KMS-11 (cell line): ENCODE data around the gene CAMK1.

Source experiments
- H2AFZ ChIP-seq: fragments of 200-600 bp; sonication (generic); 2 replicates; pipeline ENCODE4 v1.6.1; 2016; ENCODE audit warnings: antibody characterized with exemption, mixed run types, low read depth
- H3K27ac ChIP-seq: fragments of 200-600 bp; sonication (generic); 2 replicates; pipeline ENCODE4 v1.6.1; 2016; ENCODE audit warnings: mild to moderate bottlenecking, mixed run types
- H3K27me3 ChIP-seq: fragments of 200-600 bp; sonication (generic); 2 replicates; pipeline ENCODE4 v1.6.1; 2017; ENCODE audit warnings: mild to moderate bottlenecking, low read depth, mixed run types, moderate library complexity; ENCODE audit not compliant: insufficient read depth
- H3K36me3 ChIP-seq: fragments of 200-600 bp; sonication (generic); 2 replicates; pipeline ENCODE4 v1.6.1; 2017; ENCODE audit warnings: mild to moderate bottlenecking, mixed run types; ENCODE audit not compliant: insufficient read depth
- H3K4me1 ChIP-seq: fragments of 200-600 bp; sonication (generic); 2 replicates; pipeline ENCODE4 v1.6.1; 2016; ENCODE audit warnings: mild to moderate bottlenecking, low read depth, mixed run types; ENCODE audit not compliant: poor library complexity, severe bottlenecking
- H3K4me2 ChIP-seq: fragments of 200-600 bp; sonication (generic); 2 replicates; pipeline ENCODE4 v1.7.0; 2016; ENCODE audit warnings: mild to moderate bottlenecking, mixed run types
- H3K4me3 ChIP-seq: fragments of 200-600 bp; sonication (generic); IDR thresholded peaks from 2 replicates; pipeline ENCODE4 v1.6.1; 2017; ENCODE audit warnings: low read depth, low read length, mixed read lengths; ENCODE audit not compliant: insufficient read depth
- H3K79me2 ChIP-seq: fragments of 200-600 bp; sonication (generic); 2 replicates; pipeline ENCODE4 v1.6.1; 2016; ENCODE audit warnings: low read depth, mixed run types; ENCODE audit not compliant: insufficient read depth
- H3K9ac ChIP-seq: fragments of 200-600 bp; sonication (generic); 2 replicates; pipeline ENCODE4 v1.6.1; 2016; ENCODE audit warnings: mild to moderate bottlenecking, mixed run types
- H4K20me1 ChIP-seq: fragments of 200-600 bp; sonication (generic); 2 replicates; pipeline ENCODE4 v1.6.1; 2016; ENCODE audit warnings: mild to moderate bottlenecking, mixed run types; ENCODE audit not compliant: insufficient read depth
- CTCF ChIP-seq: fragments of 200-600 bp; sonication (generic); conservative IDR thresholded peaks from 2 replicates; pipeline ENCODE4 v1.6.1; 2017; ENCODE audit warnings: low read depth, mild to moderate bottlenecking, antibody characterized with exemption, low read length, moderate library complexity, mixed read lengths

The CAMK1 gene

GRCh38 chr3:9770276-9770812 is 597 bp upstream of the CAMK1 start:
- Histone ChIP-seq H2AFZ (peak overlapping the region; percentile 67), H3K79me2 (no peaks in the 10 kb centered on the region), H3K27me3 (no peaks in the 10 kb centered on the region), H3K4me2 (peak overlapping the region; percentile 34; the same call in 1 of the 2 replicates), H3K36me3 (no peaks in the 10 kb centered on the region), H3K27ac (no peak overlapping the region), H3K4me1 (no peaks in the 10 kb centered on the region), H3K4me3 (no peak overlapping the region), H3K9ac (peak overlapping the region; percentile 53), H4K20me1 (no peaks in the 10 kb centered on the region)
- no peak for TF ChIP-seq CTCF

- TF ChIP-seq CTCF, result no peak
- H2AFZ ChIP-seq, result no peak overlapping the region
Observed at GRCh38 chr3:9769012-9769411, 735 bp downstream of the CAMK1 start.

GRCh38 chr3:9768141-9768775 is 1.5 kb downstream of the CAMK1 start:
- Histone ChIP-seq H3K27me3 (no peaks in the 10 kb centered on the region), H3K4me3 (no peak overlapping the region), H4K20me1 (no peaks in the 10 kb centered on the region), H2AFZ (no peak overlapping the region), H3K36me3 (no peaks in the 10 kb centered on the region), H3K4me2 (no peak overlapping the region), H3K79me2 (no peaks in the 10 kb centered on the region), H3K4me1 (no peaks in the 10 kb centered on the region), H3K9ac (no peak overlapping the region), H3K27ac (no peak overlapping the region)
- TF ChIP-seq CTCF, result no peak

More at GRCh38 chr3:9769012-9769411, 735 bp downstream of the CAMK1 start:
- H3K79me2 ChIP-seq, result no peaks in the 10 kb centered on the region
- H3K4me3 ChIP-seq, result no peak overlapping the region
- no peaks in the 10 kb centered on the region for H3K27me3 ChIP-seq
- H3K4me1 ChIP-seq, result no peaks in the 10 kb centered on the region
- peak overlapping the region; percentile 34; the same call in 1 of the 2 replicates for H3K4me2 ChIP-seq
- H3K9ac ChIP-seq, result no peak overlapping the region; the same call in 1 of the 2 replicates
- no peak overlapping the region for H3K27ac ChIP-seq
- no peaks in the 10 kb centered on the region for H3K36me3 ChIP-seq
- no peaks in the 10 kb centered on the region for H4K20me1 ChIP-seq

- no peaks in the 10 kb centered on the region for H3K79me2 ChIP-seq
- no peak overlapping the region for H3K9ac ChIP-seq
- H2AFZ ChIP-seq, result no peak overlapping the region
- no peaks in the 10 kb centered on the region for H4K20me1 ChIP-seq
- H3K4me2 ChIP-seq, result no peak overlapping the region
- H3K4me3 ChIP-seq, result no peak overlapping the region
- no peak overlapping the region for H3K27ac ChIP-seq
- no peaks in the 10 kb centered on the region for H3K36me3 ChIP-seq
- H3K4me1 ChIP-seq, result no peaks in the 10 kb centered on the region
- H3K27me3 ChIP-seq, result no peaks in the 10 kb centered on the region
- TF ChIP-seq CTCF, result no peak
Observed at GRCh38 chr3:9767418-9767817, 2.3 kb downstream of the CAMK1 start.
